Testis (tissue), 2 donors: ENCODE data around the gene GADD45GIP1.

ENCODE experiments used
- CTCF ChIP-seq, 3 experiments: fragments of 450-650 bp in 2 of 3; fragments of 200-600 bp in 1 of 3; sonication (generic) in 1 of 3; IDR thresholded peaks; one replicate each; pipeline ENCODE4 v1.5.1; 2016 to 2019; ENCODE audit warnings: antibody characterized with exemption in 3 of 3, mild to moderate bottlenecking in 2 of 3, moderate library complexity in 1 of 3
- POLR2A ChIP-seq: fragments of 450-650 bp; IDR thresholded peaks from one replicate; pipeline ENCODE4 v1.6.1; 2017; ENCODE audit warnings: antibody characterized with exemption, mild to moderate bottlenecking, moderate library complexity

GRCh38 chr19:12967907-12968306 is 10.9 kb upstream of the GADD45GIP1 start:
- TF ChIP-seq CTCF (IDR thresholded peaks at IDR 0.05) (no peak), POLR2A (no peak)
